HG03139 (cell line): ENCODE data around the gene TTPAL.
A peak's percentile ranks its signal among the peaks of the same experiment; 100 is the strongest.

ENCODE experiments used
- ATAC-seq: cut with Tn5 transposase; IDR thresholded peaks from one replicate; pipeline ENCODE4 v1.9.1; 2021; ENCODE audit not compliant: unreplicated experiment

The TTPAL gene

GRCh38 chr20:44495802-44496481 lies 20.3 kb downstream of the TTPAL start:
- no peak for ATAC-seq

- ATAC-seq = no peak
Observed at GRCh38 chr20:44496976-44497375, 21.3 kb downstream of the TTPAL start.

- no peak for ATAC-seq
Observed at GRCh38 chr20:44497761-44498160, 22.1 kb downstream of the TTPAL start.

GRCh38 chr20:44500221-44500620 lies 24.5 kb downstream of the TTPAL start:
- no peak for ATAC-seq

GRCh38 chr20:44501448-44501847 lies 25.8 kb downstream of the TTPAL start:
- no peak for ATAC-seq

GRCh38 chr20:44502968-44503367 lies 27.3 kb downstream of the TTPAL start:
- ATAC-seq = no peak

- no peak for ATAC-seq
Observed at GRCh38 chr20:44504402-44505307, 29.0 kb downstream of the TTPAL start.

GRCh38 chr20:44509762-44510161 lies 34.1 kb downstream of the TTPAL start:
- ATAC-seq = no peak

- no peak for ATAC-seq
Observed at GRCh38 chr20:44513871-44514270, 38.2 kb downstream of the TTPAL start.

GRCh38 chr20:44516491-44516890 lies 40.8 kb downstream of the TTPAL start:
- no peak for ATAC-seq

- ATAC-seq = no peak
Observed at GRCh38 chr20:44517454-44517853, 41.8 kb downstream of the TTPAL start.

GRCh38 chr20:44518248-44518647 lies 42.6 kb downstream of the TTPAL start:
- ATAC-seq = no peak

GRCh38 chr20:44520881-44521280 lies 45.2 kb downstream of the TTPAL start:
- no peak for ATAC-seq

GRCh38 chr20:44521484-44522481 lies 46.1 kb downstream of the TTPAL start, which contains the start of gene SERINC3:
Gene SERINC3 (minus strand): TSS chr20:44522070. CDS start chr20:44521951, 119 bp downstream.
- peak; percentile 98 for ATAC-seq

- ATAC-seq = no peak
Observed at GRCh38 chr20:44522841-44523240, 47.2 kb downstream of the TTPAL start.

- ATAC-seq = no peak
Observed at GRCh38 chr20:44523746-44524145, 48.1 kb downstream of the TTPAL start.

- ATAC-seq = no peak
Observed at GRCh38 chr20:44526129-44526528, 50.5 kb downstream of the TTPAL start.

- ATAC-seq = no peak
Observed at GRCh38 chr20:44527716-44528199, 52.1 kb downstream of the TTPAL start.

- no peak for ATAC-seq
Observed at GRCh38 chr20:44528309-44528708, 52.6 kb downstream of the TTPAL start.

- ATAC-seq = no peak
Observed at GRCh38 chr20:44532259-44532980, 56.7 kb downstream of the TTPAL start.
